HG02678 (cell line): ENCODE results near the gene IQCN.

Experiments
- ATAC-seq: cut with Tn5 transposase; IDR thresholded peaks from one replicate; pipeline ENCODE4 v1.9.1; 2021; ENCODE audit warnings: mild to moderate bottlenecking, moderate library complexity; ENCODE audit not compliant: unreplicated experiment

The IQCN gene

DNA sequence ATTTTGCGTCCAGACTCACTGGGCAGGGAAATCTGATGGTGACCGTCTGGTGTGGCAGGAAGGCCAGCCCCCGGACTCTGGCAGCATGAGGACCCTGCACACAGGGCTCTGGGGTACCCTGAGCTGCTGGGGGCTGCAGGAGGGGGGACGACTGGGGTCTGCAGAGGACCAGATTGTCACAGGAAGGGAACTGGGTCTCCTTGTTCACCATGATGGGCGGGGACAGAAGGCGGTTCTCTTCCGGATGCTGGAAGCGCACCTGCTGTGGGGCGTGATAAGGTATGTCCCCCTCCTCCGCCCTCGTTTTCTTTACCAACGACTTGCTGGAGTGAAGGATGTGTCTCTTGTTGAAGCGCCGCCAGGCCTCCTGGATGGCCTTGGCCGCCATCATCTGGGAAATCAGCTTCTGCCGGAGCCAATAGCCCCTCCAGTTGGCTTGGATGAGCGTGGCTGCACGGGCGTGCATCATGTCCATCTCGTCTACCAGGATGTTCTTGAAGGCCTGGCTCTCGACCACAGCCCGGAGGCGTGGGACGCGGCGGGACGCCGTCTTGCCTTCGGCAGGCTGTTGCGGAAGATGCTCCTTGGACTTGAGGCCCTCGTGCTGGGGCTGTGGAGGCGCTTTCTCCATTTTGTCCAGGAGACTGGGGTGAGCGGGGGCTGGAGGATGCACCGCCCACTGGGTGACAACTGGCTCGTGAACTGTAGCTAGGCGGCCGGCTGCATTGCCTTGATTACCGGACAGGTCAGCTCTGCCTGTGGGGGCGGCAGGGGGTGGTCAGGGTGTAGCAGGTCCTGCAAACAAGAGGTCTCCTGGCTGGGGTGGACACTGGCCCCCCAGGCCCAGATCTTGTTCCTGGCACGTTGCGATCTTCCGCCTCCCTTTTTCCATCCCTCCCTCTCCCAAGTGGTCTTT, 7.2 kb downstream of the IQCN start:
- no peak for ATAC-seq

DNA sequence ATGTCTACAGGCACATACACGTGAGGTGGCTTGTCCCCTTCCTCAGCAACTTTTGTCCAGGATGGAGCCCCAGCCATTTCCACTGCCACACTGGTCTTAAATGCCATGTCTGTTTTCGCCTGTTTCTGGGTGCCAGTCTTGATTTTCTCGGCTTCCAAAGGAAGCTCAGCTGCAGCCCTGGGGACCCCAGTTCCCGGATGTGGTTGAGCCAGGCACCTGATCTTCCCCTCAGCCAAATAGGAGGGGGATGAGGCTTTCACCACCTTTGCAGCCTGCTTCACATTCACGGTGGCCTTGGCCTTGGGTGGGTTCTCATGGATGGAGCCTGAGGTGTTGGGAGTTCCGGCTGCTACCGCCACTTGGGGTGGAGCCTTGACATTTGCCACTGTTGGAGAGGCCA, 8.7 kb downstream of the IQCN start:
- no peak for ATAC-seq

DNA sequence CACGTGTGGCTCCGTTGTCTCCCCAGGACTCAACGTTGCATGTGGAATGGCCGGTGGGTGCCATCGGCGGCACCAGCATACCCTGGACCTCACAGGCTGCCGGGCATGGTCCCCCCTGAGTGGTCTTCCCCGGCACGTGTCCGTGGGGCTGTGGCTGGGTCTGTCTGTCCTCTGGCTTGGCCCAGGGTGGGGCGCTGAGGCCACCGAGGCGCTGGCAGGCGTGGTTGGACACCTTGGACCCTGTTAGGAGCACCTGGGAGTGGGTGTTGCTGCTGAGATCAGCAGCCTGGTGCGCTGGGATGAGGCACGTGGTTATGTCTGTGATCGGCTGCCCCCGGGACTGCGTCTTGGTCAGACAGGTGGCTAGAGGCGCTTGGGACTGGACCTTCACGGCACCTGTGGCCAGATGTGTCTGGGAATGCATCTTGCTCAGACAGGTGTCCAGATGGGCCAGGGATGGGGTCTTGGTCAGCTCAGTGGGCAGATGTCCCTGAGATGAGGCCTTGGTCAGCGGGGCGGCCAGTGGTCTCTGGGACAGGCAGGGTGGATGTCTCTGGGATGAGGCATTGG, 9.2 kb downstream of the IQCN start:
- no peak for ATAC-seq

DNA sequence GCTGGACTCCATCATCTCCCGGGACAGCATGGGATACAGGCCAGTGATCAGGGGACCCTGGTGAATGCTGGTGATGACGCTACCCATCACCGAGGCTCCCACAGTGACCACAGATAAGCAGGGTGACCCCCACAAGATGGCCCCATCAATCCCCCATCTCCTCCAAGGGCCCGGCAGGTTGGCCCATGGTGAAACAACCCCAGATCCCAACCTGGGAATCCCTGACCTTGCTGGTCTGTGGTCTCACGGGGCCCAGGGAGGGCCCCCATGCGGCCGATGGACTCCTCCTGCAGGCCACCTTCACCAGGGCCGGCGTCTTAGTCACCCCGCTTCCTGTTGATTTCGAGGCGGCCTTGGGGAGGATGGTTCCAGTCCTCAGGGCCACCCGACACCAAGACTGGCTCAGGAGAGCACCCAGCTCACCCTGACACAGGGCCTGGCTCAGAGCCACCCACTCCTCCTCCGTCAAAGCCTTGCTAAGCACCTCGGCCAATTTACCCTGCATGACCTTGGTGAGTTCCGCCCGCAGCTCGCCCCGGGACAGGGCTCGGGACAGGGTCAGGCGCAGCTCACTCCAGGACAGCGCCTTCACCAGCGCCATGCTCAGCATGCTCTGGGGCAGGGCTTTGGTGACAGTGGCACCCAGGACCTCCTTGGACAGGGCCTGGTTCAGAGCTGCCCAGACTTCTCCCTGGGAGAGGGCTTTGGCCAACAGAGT, 10.0 kb downstream of the IQCN start:
- no peak for ATAC-seq

DNA sequence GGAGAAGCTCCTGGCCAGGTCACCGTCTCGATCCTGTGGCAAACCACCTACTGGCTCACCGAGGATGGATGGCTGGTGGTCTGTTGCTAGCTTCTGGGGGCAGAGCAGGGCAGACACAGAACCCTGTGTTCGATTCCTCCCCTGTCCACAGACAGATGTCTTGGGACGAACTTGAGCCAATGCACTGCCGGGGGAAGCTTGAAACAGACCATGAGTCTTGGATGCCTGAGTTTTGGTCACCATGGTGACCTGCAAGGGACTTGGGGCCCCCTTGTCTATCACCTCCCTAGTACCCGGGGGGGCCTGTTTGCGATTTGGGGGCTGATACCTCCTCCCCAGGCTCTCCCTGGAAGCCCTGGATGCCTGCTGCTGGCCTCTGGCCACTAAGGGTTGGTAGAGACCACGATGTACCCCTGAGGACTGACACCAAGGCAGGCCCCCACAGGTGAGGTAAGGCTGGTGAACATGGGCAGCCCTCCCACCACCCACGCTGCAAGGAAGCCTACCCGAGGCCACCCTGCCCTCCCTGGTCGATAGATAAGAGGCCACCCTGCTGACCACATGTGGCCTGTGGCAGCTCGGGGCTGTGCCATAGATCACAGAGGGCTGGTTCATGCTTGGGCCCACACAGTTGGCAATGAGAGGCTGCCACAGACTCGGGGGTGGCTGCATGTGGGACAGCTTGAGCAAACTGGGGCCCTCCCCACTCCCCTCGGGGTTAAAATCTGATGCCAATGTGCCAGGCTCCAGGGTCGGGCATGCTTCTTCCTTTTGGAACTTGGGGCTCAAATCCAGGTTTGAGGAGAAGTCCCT, 10.7 kb downstream of the IQCN start:
- no peak for ATAC-seq

DNA sequence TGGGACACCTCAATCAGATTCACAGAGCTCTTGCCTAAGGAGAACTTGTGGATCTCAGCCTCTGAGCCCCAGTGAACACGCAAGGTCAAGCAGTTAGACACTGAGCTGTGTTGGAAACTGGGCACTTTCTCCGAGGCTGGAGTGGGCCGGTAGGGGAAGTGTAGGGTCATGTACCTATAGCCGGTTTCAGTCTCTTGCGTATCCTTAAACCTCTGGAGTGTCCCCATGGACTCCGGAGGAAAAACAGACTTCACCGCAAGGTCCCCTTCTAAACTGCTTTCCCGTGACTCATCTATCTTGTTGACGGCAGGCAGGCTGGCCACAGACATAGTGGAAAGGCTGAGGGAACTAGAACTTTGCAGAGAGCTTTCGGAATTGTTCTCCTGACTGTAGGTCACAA, 11.3 kb downstream of the IQCN start:
- ATAC-seq: no peak

DNA sequence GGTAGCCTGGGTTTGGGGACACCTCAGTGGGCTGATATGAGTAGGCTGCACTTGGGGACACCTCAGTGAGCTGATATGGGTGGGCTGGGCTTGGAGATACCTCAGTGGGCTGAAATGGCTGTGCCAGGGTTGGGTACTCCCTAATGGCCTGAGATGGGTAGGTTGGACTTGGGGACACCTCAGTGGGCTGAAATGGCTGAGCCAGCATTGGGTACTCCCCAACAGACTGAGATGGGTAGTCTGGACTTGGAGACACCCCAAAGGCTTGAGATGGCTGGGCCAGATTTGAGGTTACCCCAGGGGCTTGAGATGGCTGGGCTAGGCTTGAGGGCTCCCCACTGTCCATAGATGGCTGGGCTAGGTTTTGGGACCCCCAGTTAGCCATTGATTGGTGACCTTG, 12.1 kb downstream of the IQCN start:
- ATAC-seq: no peak

DNA sequence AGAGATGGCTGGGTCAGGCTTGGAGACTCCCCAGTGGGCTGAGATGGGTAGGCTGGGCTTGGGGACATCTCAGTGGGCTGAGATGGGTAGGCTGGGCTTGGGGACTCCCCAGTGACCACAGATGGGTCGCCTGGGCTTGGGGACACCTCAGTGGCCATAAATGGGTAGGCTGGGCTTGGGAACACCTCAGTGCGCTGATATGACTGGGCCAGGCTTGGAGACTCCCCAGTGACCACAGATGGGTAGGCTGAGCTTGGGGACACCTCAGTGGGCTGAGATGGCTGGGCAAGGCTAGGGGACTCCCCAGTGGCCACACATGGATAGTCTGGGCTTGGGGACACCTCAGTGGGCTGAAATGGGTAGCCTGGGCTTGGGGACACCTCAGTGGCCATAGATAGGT, 12.8 kb downstream of the IQCN start:
- ATAC-seq: no peak

DNA sequence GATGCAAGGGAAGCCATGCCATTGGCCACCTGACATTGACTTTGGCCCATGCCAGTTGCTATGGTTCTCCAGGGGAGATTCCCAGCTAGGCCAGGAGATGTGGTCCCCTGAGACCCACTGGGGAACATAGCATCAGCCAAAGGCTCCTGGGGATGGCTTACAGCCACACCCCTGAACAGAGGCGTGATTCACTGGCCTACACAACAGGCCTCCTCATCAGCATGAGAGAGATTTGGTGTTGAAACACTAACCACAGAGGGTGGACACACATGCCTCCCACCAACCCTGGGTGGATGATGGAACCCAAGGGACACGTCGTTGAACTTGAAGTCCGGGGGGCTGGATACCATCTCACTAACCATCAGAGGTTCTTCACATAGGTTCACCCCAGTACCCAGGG, 14.4 kb downstream of the IQCN start:
- ATAC-seq: no peak

DNA sequence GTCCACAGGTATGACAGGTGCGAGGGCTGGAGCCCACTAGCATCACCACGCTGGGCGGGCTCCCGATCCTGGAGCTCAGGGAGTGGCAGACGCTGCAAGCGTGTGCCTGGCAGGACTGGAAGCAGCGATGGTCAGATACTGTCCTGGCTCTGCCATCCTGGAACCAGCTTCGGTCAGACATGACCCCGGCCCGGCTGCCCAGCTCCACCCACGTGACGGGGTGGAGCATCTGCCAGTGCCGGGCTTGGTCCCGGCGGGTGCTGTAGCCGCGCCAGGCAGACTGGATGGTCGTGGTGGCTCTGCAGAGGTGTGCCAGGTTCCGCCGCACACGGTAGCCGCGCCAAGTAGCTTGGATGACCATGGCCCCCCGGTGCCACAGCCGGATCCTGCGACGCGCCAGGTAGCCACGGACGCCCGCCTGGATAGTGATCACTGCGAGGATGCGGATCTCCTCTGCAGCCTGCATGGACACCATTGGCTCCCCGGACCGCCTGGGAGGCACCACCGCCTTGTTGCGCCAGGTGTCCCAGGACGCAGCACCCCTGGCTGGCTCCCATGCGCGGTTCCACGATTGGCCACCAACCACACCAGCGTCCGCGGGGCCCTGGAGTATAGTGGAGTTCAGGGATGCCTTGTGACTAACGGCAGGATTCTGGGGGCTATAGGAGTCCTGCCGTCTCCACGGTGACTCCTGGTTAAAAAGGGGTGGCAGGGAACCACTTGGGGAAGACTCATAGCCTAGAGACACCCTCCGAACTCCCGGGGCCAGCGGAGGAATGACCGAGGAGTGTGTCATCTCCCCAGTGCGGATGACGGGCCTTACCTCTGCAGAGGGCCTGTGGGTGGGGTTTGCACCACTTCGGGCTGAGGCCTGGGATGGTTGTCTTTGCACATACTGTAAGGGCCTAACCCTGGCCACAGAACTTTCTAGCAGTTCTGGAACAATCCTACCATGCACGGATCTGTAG, 16.5 kb downstream of the IQCN start:
- no peak for ATAC-seq

DNA sequence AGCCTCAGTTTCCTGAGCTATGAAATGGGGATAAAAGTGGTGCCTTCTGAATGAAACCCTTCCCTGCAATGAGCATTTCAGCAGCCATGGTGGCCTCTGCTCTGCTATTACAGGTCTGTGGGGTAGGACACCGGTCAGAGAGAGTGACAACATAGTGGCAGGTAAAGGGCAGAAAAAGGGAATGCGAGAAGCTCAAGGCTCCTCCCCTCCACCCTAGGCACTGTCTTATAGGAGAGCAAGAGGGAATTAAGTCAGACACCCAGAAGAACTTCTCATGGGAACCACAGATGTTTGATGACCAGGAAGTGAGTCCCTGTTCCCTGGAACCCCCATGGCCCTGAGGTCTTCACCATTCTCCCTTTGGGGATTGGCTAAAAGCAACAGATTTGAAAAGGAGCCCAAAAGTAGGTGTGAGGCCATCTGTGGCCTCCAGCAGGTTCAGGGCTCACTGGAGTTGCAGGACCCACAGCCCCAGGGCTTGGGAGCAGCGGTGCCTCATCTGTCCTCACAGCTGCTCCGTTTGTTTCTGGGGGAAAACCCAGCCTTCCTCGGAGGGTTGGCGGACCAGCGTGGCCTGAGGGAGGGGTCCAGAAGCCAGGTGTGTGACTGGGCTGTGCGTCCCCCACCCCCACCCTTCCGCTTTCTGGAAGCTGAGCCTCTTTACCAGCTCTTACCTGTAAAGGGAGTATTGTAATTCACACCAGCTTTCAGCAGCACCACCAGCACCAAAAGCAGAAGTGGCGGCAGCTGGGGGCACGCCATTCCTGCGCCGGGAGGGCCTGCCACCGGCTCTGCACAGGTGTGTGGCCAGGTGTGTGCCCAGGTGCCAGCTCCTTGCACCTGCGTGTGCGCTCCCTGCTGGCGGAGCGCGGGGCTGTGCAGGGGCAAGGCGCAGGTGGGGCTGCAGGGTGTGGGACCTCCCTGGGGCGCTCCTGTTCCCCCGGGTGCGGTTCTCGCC, 19.4 kb downstream of the IQCN start:
- no peak for ATAC-seq

DNA sequence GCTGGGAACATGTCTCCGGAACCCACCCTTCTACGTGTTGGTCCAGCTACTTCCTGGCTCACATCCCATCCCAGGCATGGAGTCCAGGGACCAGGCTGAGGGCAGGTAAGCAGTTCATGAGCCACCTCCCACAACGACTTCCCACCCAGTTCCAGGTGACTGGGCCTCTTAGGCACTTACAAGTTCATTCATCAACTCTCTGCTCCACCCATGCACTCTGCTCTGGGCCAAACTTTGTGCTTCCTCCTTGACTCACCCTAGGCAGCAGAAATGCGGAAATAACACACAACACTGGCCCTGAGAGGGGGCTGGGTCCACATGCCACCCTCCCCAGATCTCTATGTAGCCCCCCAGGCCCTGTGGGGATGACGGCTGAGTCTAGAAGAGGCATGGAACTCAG, 20.5 kb downstream of the IQCN start:
- no peak for ATAC-seq

DNA sequence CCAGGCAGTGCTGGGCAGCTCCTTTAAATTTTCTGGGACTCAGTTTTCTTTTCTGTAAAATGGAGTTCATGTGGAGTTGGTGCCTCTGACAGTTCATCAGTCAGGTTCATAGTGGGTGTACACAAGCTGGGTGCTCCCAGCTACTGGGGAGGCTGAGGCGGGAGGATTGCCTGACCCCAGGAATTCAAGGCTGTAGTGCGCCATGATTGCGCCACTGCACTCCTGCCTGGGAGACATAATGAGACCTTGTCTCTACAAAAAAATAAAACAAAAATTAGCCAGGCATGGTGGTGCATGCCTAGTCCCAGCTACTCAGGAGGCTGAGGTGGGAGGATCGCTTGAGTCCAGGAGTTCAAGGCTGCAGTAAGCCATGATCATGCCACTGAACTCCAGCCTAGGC, 21.1 kb downstream of the IQCN start:
- no peak for ATAC-seq

DNA sequence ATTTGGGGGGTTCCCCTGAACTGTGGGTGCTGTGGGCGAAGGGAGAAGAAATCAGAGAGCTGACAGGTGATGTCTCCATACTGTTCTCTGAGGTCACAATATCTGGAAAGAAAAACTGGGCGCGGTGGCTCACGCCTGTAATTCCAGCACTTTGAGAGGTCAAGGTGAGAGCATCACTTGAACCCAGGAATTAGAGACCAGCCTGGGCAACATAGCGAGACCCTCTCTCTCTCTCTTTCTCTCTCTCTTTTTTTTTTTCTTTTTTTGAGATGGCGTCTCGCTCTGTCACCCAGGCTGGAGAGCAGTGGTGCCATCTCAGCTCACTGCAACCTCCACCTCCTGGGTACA, 21.9 kb downstream of the IQCN start:
- no peak for ATAC-seq

DNA sequence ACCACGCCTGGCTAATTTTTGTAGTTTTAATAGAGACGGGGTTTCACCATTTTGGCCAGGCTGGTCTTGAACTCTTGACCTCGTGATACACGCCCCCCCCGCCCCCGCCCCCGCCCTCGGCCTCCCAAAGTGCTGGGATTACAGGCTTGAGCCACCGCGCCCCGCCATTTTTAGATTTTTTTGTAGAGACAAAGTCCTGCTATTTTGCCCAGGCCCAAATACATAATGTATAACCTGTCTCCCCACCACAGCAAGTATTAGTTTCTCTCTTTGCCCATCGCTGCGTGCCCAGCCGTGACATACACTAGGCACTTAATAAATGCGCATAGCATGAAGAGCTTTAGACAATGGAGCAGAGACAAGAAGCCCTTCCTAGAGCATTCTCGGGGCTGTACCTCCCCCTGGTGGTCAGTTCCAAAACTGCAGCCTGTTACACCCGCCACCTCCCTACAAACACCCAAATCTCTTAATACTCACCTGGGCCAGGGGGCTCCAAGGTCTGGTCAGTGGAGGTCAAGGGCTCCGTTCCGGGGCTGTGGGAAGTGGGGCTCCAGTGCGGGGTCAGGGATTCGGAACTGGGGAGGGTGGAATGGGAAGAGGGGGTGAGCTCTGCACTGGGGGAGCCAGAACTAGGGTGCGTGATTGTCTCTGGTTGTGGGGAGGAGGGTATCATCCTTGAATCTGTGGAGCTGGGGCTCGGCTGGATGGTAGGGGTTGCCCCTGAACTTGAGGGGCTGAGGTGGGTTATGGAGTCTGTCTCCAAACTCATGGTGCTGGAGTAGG, 22.5 kb downstream of the IQCN start:
- no peak for ATAC-seq

DNA sequence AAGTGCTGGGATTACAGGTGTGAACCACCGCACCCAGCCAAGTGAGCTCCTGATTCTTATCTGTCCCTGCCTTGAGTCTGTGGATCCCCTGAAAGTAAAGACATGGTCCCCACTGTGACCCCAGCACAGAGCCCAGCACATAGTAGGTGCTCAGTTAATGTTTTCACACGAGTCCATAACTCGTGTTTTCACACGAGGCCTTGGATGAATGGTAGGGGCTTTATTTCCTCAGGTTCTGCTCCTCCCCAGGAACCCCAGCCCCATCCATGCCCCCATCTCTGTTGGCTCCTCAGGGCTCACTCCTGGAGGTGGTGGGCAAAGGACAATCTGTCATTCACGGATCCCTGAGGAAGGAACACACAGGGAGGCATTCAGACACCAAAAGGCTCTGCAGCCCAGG, 24.4 kb downstream of the IQCN start:
- no peak for ATAC-seq

DNA sequence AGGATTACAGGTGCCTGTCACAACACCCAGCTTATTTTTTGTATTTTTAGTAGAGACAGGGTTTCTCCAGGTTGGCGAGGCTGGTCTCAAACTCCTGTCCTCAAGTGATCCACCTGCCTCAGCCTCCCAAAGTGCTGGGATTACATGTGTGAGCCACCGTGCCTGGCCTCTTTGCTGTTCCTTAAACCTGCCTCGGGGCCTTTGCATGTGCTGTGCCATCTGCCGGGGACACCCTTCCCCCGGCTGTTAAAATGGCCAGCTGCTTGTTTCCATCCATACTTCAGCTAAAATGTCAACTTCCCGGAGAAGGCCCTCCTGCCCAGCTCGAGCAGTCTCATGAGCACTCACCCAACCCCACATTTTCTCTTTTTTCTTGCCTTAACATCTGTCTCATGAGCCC, 29.0 kb downstream of the IQCN start:
- no peak for ATAC-seq

DNA sequence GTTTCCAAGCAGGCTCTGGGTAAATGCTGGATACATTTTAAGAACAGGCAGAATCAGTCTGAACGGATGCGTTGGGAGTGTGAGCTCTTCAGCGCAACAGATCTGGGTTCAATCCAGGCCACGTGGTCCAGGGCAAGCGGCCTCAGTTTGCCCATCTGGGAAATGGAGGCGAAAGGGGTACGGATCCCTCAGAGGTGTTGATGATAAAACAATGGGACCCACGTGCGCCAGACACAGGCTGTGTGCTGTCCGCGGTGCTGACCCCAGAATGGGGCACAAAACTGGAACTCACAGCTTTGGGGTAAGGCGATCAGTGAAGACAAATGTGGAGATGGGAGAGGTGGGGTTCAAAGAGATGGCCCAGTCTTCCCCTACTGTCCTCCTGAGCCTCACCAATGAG, 34.9 kb downstream of the IQCN start:
- no peak for ATAC-seq
